Effector memory CD8-positive, alpha-beta T cell (primary cell): ENCODE data around the gene ZC3H11A.
"Not testable (repeated sequence)": the region's sequence is repeated elsewhere in the genome, so short reads cannot be mapped to it uniquely, and the experiment has no call there.

Source experiments
- ATAC-seq: fragments of 150-1000 bp; cut with Tn5 transposase; replicated peaks from 2 replicates; pipeline ENCODE4 v1.10.0; 2021; ENCODE audit warnings: mild to moderate bottlenecking, moderate library complexity
- DNase-seq, 3 experiments: peaks; one replicate each; pipeline ENCODE4 v3.0.0; 2021
- H3K27ac Mint-ChIP-seq, 2 donors: one replicate each; pipeline ENCODE4 v1.8.0; 2022; ENCODE audit warnings: mild to moderate bottlenecking in 2 of 2, mixed read lengths in 2 of 2, moderate library complexity in 2 of 2
- H3K27me3 Mint-ChIP-seq, 2 donors: one replicate each; pipeline ENCODE4 v1.8.0; 2022; ENCODE audit warnings: mixed read lengths in 2 of 2
- H3K36me3 Mint-ChIP-seq: one replicate; pipeline ENCODE4 v1.8.0; 2022; ENCODE audit warnings: mild to moderate bottlenecking, moderate library complexity, mixed read lengths; ENCODE audit not compliant: insufficient read depth
- H3K4me1 Mint-ChIP-seq, 2 donors: one replicate each; pipeline ENCODE4 v1.8.0; 2022; ENCODE audit warnings: low read depth in 2 of 2, mixed read lengths in 2 of 2
- H3K4me3 Mint-ChIP-seq, 2 donors: one replicate each; pipeline ENCODE4 v1.8.0; 2022; ENCODE audit warnings: mild to moderate bottlenecking in 2 of 2, mixed read lengths in 2 of 2, moderate library complexity in 2 of 2
- H3K9me3 Mint-ChIP-seq, 2 donors: one replicate each; pipeline ENCODE4 v1.8.0; 2022; ENCODE audit warnings: mixed read lengths in 2 of 2

Gene ZC3H11A

DNA sequence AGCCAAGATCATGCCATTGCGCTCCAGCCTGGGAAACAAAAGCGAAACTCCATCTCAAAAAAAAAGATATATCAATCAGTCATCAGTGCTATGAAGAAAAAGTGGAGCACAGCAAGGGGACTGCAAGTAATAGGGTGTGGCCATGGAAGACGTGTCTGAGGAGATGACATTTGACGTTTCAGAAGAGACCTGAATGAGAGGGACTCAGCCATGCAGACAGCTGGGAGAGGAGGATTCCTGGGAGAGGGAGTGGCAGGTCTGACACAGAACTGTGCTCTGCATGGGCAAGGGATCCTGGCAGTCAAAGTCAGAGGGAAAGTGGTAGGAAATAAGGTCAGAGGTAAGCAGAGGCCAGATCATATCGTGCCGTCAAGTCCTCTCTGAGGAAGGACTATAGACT lies 27.2 kb upstream of the ZC3H11A start:
- no peaks in the 10 kb centered on the region for H3K9me3 Mint-ChIP-seq
- H3K4me3 Mint-ChIP-seq, result peak overlapping the region; percentile 64 to 90
- H3K4me1 Mint-ChIP-seq, result peaks cover 52 to 65% of the 10 kb centered on the region in 2 donors
- DNase-seq, result no peak
- no peaks in the 10 kb centered on the region for H3K27me3 Mint-ChIP-seq
- no peak for ATAC-seq
- H3K36me3 Mint-ChIP-seq, result peaks cover 73% of the 10 kb centered on the region
- peak overlapping the region; percentile 92 to 98 for H3K27ac Mint-ChIP-seq

DNA sequence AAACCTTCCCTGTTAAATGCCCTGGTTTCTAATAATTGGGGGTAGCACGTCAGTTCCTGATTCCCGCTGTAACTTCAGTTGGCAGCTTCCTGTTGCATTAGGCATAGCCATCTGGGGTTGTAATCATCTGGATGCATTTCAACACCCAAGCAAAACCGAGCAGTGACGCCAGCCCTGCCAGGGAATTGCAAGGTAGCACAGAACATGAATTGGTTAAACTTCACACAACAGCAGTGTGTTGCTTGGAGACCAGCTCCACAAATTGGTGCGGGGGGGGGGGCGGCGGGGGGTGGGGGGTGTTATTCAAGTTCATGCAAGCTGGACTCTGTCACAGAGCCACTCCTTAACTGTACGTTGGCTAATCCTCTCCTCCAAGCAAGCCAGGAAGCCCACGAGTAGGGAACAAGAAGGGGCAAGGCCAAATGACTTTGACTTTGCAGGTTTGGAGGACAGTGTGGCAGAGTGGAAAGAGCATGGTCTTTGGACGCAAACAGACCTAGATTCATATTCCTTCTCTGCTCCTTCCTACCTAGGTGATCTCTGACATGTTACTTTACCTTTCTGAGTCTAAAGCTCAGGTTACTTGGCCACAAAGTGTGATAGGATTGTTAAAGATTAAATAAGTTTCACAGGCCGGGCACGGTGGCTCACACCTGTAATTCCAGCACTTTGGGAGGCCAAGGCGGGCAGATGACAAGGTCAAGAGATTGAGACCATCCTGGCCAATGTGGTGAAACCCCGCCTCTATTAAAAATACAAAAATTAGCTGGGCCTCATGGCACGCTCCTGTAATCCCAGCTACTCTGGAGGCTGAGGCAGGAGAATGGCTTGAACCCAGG lies 25.7 kb upstream of the ZC3H11A start:
- peak overlapping the region; percentile 64 to 90 for H3K4me3 Mint-ChIP-seq
- ATAC-seq (no peak), DNase-seq (no peak)
- H3K27me3 Mint-ChIP-seq, result no peaks in the 10 kb centered on the region
- H3K9me3 Mint-ChIP-seq, result no peaks in the 10 kb centered on the region
- peaks cover 85% of the 10 kb centered on the region for H3K36me3 Mint-ChIP-seq
- peaks cover 41 to 51% of the 10 kb centered on the region in 2 donors for H3K4me1 Mint-ChIP-seq
- peak overlapping the region; percentile 92 to 98 for H3K27ac Mint-ChIP-seq

DNA sequence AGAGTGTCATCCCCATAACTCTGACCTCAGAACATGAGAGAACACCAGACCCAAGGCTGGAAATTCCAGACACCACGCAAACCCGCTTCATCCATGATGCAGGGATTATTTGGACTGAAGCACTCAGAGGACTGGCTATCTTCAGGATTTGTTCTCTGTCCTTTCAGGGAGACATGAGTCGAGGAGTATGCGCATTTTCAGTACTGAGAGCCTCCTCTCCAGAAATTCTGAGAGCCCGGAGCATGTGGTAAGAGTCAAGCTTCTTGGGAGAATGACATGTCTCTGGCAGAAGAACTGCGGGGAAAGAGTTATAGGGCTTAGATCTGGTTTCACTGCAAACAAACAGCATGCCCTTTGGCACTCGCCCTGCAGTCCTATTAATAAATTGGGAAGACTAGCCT lies 23.5 kb upstream of the ZC3H11A start:
- H3K27ac Mint-ChIP-seq, result peak overlapping the region; percentile 60 to 92
- ATAC-seq, result no peak
- DNase-seq, result no peak
- peaks cover 82% of the 10 kb centered on the region for H3K36me3 Mint-ChIP-seq
- H3K4me1 Mint-ChIP-seq, result peaks cover 36 to 42% of the 10 kb centered on the region in 2 donors
- no peak overlapping the region for H3K4me3 Mint-ChIP-seq
- H3K9me3 Mint-ChIP-seq, result no peaks in the 10 kb centered on the region
- no peaks in the 10 kb centered on the region for H3K27me3 Mint-ChIP-seq

DNA sequence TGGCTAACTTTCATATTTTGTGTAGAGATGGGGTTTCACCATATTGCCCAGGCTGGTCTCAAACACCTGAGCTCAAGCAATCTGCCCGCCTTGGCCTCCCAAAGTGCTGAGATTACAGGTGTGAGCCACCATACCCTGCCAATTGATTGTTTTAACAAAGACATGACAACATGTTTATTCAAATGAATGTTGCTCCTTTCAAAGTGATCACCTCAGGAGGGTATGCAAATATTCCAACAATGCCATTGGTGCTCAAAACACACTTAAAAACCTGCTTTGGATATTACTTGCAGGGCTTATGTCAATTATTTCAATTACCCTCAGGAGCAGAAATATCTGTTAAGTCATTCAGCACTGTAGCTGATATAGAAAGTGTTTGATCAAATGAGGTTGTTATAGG lies 22.6 kb upstream of the ZC3H11A start:
- DNase-seq (no peak), ATAC-seq (no peak)
- no peak overlapping the region for H3K4me3 Mint-ChIP-seq
- H3K36me3 Mint-ChIP-seq, result peaks cover 82% of the 10 kb centered on the region
- H3K9me3 Mint-ChIP-seq, result no peaks in the 10 kb centered on the region
- peaks cover 33 to 36% of the 10 kb centered on the region in 2 donors for H3K4me1 Mint-ChIP-seq
- H3K27ac Mint-ChIP-seq, result peak overlapping the region; percentile 19 to 92
- H3K27me3 Mint-ChIP-seq, result no peaks in the 10 kb centered on the region

DNA sequence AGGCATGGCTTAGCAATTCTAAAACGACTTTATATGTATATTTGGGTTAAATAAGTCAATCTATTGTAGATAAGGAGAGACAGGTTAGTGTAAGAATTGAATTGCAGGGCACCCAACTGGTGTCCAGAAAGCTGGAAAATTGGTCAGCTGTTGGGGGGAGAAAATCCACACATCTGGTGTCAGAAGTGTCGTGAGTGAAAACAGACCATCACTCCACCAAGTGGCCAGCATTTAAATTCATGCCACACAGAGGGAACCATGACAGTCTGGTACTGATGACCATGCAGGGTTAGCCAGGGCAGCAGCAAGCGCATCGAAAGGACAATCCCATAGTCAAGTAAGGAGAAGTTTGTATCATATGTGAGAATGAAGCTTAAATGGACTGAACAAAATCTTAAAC lies 18.8 kb upstream of the ZC3H11A start:
- H3K4me3 Mint-ChIP-seq, result no peak overlapping the region
- ATAC-seq, result peak; percentile 54

DNA sequence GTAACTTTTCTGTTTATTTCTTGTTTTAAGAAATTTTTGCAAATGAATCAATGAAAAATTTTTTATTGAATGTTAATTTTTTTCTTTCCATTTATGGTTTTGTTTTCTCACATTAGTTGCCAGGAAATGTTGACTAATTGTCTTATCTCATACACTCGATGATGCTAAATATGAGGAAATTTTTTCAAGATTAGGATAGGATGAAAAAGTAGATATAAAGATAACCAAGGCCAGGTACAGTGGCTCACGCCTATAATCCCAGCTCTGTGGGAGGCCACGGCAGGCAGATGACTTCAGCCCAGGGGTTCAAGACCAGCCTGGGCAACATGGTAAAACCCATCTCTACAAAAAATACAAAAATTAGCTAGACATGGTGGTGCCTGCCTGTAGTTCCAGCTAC lies 17.8 kb upstream of the ZC3H11A start:
- peak overlapping the region; percentile 63 to 76 for H3K27ac Mint-ChIP-seq
- no peaks in the 10 kb centered on the region for H3K9me3 Mint-ChIP-seq
- DNase-seq (no peak), ATAC-seq (no peak)
- H3K27me3 Mint-ChIP-seq, result no peaks in the 10 kb centered on the region
- H3K36me3 Mint-ChIP-seq, result peaks cover 47% of the 10 kb centered on the region
- no peak overlapping the region for H3K4me3 Mint-ChIP-seq
- H3K4me1 Mint-ChIP-seq, result peaks cover 6 to 9% of the 10 kb centered on the region in 2 donors

More for the DNA sequence above, 18.8 kb upstream of the ZC3H11A start:
- H3K36me3 Mint-ChIP-seq, result peaks cover 56% of the 10 kb centered on the region
- peak overlapping the region; percentile 63 to 76 for H3K27ac Mint-ChIP-seq
- no peaks in the 10 kb centered on the region for H3K9me3 Mint-ChIP-seq
- H3K27me3 Mint-ChIP-seq, result no peaks in the 10 kb centered on the region
- DNase-seq, result no peak
- peaks cover 7 to 9% of the 10 kb centered on the region in 2 donors for H3K4me1 Mint-ChIP-seq

DNA sequence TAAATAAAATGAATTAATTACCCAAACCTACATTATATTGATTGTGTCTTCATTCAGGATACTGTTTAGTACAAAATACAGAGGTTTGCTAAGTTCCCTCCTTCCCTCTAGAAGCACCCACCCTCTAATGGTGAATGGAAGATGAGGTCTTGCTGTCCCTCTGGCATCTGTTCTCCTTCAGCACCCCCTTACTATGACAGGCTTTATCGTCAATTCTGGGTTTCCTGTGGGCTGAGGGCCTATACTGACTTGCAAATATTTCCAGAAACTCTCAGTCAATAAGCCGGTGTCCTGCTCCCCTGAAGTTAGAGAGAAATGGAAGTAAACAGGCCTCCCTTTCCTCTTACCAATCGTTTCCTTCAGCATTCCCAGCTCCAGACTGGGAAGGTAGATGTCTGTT lies 17.3 kb upstream of the ZC3H11A start:
- H3K36me3 Mint-ChIP-seq, result peaks cover 41% of the 10 kb centered on the region
- no peak for ATAC-seq
- peaks cover 6 to 8% of the 10 kb centered on the region in 2 donors for H3K4me1 Mint-ChIP-seq
- peak overlapping the region in 1 of 2 donors; percentile 63 for H3K27ac Mint-ChIP-seq
- DNase-seq, result no peak
- H3K4me3 Mint-ChIP-seq, result no peak overlapping the region
- no peaks in the 10 kb centered on the region for H3K27me3 Mint-ChIP-seq
- no peaks in the 10 kb centered on the region for H3K9me3 Mint-ChIP-seq

DNA sequence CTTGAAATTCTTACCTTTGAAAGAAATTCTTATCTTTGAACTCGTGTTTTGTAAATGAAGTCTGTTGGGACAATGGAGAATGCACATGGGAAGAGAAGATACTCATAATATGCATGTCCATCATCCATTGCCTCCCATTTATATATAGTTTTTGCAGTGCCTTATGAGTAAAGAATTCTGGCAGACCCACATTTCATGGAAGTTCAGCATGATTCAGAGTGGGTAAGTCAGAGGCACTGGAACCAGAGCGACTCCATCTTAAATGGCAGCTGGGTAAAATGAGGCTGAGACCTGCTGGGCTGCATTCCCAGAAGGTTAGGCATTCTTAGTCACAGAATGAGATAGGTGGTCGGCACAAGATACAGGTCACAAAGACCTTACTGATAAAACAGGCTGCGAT lies 16.6 kb upstream of the ZC3H11A start:
- Mint-ChIP-seq H3K27ac (peak overlapping the region in 1 of 2 donors; percentile 63), H3K27me3 (no peaks in the 10 kb centered on the region), H3K4me1 (peaks cover 6% of the 10 kb centered on the region in 2 donors), H3K4me3 (no peak overlapping the region), H3K9me3 (no peaks in the 10 kb centered on the region), H3K36me3 (peaks cover 35% of the 10 kb centered on the region)
- no peak for ATAC-seq
- no peak for DNase-seq

DNA sequence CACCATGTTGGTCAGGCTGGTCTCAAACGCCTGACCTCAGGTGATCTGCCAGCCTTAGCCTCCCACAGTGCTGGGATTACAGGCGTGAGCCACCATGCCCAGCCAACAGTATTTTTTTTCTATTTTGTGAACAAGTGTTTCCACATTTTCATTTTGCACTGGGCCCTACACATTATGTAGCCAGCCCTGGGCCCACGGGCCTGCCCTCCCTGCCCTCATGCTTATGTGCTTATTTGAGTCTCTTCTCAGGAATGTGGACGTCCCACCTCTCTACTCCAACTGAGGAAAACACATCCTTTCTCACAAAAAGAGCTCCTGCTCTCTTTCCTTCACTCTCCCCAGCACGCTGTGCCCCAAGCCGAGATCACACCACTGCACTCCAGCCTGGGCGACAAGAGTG lies 13.5 kb upstream of the ZC3H11A start:
- ATAC-seq, result no peak
- no peaks in the 10 kb centered on the region for H3K4me1 Mint-ChIP-seq

DNA sequence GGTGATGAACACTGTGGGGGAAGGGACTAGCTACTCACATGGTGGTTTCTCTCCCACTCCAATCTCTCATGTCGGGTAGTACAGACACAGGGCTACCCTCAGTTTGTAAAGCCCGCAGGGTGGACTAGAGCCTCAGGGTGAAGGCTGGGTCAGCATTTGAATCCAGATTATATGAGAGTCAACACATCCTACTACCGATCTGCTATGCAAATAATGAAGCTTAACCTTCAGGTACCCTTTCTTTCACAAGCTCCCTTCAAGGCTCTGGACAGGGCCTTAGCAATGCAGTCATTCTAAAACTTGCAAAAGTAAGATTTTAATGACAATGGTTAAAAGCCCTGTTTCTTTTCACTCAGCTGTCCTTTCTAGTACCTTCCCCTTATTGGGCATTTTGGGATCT lies 5.5 kb upstream of the ZC3H11A start:
- Mint-ChIP-seq H3K36me3 (peaks cover under 1% of the 10 kb centered on the region), H3K27me3 (no peaks in the 10 kb centered on the region), H3K4me1 (peaks cover 0 to 2% of the 10 kb centered on the region in 2 donors), H3K9me3 (no peaks in the 10 kb centered on the region), H3K27ac (no peak overlapping the region), H3K4me3 (no peak overlapping the region)
- DNase-seq (no peak), ATAC-seq (no peak)

More for the DNA sequence above, 13.5 kb upstream of the ZC3H11A start:
- no peaks in the 10 kb centered on the region for H3K9me3 Mint-ChIP-seq
- DNase-seq, result no peak
- H3K27ac Mint-ChIP-seq, result no peak overlapping the region
- peaks cover 9% of the 10 kb centered on the region for H3K36me3 Mint-ChIP-seq
- H3K27me3 Mint-ChIP-seq, result no peaks in the 10 kb centered on the region
- no peak overlapping the region for H3K4me3 Mint-ChIP-seq

DNA sequence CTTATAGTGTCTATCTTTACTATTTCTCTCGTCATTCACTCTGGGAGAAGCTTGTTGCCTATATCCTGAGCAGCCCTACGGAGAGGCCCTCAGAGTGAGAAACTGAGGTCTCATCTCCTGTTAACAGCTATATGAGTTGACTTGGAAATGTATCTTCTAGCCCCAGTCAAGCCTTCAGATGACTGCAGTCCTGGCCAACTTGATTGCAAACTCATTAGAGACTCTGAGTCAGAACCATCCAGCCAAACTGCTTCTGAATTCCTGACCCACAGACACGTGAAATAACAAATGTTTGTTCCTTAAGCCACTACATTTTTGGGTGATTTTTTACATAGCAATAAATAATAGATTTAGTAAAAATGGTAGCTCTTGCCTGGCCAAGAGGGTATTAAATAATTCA lies 3.9 kb upstream of the ZC3H11A start:
- H3K9me3 Mint-ChIP-seq, result no peaks in the 10 kb centered on the region
- H3K4me3 Mint-ChIP-seq, result no peak overlapping the region
- H3K36me3 Mint-ChIP-seq, result peaks cover 8% of the 10 kb centered on the region
- ATAC-seq, result no peak
- no peaks in the 10 kb centered on the region for H3K27me3 Mint-ChIP-seq
- DNase-seq, result no peak
- no peak overlapping the region for H3K27ac Mint-ChIP-seq
- peaks cover 4 to 13% of the 10 kb centered on the region in 2 donors for H3K4me1 Mint-ChIP-seq

DNA sequence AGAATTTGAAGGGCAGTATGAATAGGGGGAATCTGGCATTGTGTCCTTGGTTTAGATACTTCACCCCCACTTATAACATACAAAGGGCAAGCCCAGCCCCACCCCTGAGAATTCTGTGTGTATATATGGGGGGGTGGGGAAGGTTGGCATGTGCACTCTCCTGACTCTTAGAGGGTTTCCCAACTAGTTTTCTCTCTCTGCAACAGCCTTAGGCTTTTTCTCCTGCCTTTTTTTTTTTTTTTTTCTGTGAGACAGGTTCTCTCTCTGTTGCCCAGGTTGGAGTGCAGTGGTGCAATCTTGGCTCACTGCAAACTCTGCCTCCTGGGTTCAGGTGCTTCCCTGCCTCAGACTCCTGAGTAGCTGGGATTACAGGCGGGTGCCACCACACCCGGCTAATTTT lies 2.9 kb upstream of the ZC3H11A start:
- Mint-ChIP-seq H3K9me3 (no peaks in the 10 kb centered on the region), H3K36me3 (peaks cover 12% of the 10 kb centered on the region), H3K27me3 (no peaks in the 10 kb centered on the region), H3K4me3 (no peak overlapping the region), H3K27ac (no peak overlapping the region), H3K4me1 (peaks cover 11 to 21% of the 10 kb centered on the region in 2 donors)
- DNase-seq, result no peak
- no peak for ATAC-seq

DNA sequence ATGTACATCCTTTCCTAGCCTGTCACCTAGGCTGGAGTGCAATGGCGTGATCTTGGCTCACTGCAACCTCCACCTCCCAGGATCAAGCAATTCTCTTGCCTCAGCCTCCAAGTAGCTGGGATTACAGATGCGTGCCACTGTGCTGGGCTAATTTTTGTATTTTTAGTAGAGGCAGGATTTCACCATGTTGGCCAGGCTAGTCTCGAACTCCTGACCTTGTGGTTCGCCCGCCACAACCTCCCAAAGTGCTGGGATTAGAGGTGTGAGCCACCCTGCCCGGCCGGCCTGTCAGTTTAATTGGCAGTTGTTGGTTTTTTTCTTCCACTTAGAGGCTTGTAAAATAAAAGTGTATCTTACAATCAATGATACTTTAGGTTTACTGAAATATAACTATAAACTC lies 1.9 kb upstream of the ZC3H11A start:
- not testable (repeated sequence) for H3K27me3 Mint-ChIP-seq, H3K4me3 Mint-ChIP-seq, H3K9me3 Mint-ChIP-seq, DNase-seq, ATAC-seq, H3K27ac Mint-ChIP-seq
- peaks cover 19 to 31% of the 10 kb centered on the region in 2 donors for H3K4me1 Mint-ChIP-seq
- peaks cover 14% of the 10 kb centered on the region for H3K36me3 Mint-ChIP-seq

DNA sequence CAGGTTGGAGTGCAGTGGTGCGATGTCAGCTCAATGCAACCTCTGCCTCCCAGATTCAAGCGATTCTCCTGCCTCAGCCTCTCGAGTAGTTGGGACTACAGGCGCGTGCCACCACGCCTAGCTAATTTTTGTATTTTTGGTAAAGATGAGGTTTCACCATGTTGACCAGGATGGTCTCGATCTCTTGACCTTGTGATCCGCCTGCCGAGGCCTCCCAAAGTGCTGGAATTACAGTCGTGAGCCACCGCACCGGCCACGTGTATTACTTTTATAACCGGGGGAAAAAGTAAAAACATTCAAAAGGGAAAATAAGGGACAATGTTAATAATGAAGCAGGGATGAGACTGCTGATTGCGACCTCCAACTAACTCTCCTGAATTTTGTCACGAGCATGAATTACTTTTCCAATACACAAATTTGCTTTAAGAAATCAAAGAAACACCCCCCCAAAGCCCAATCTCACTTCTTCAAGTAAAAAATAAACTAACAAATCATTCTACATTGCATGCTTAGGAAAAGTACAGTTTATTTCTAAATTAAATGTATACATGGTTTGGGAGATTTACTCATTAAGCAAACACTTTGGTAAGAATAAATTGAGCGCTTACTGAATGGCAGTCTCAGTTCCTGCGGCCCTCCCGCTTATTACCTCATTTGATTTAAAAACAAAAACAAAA lies 521 bp upstream of the ZC3H11A start:
- Mint-ChIP-seq H3K4me1 (peaks cover 22 to 41% of the 10 kb centered on the region in 2 donors), H3K4me3 (peak overlapping the region; percentile 95), H3K27me3 (no peaks in the 10 kb centered on the region), H3K27ac (peak overlapping the region; percentile 96 to 97), H3K9me3 (no peaks in the 10 kb centered on the region), H3K36me3 (peaks cover 14% of the 10 kb centered on the region)
- DNase-seq, result no peak
- no peak for ATAC-seq
